ENCODE measurements around the gene MAP4K4.

- TF ChIP-seq CTCF (IDR thresholded peaks at IDR 0.05) (no peak), POLR2A (IDR thresholded peaks at IDR 0.05) (no peak)
These were observed 21.0 kb downstream of the MAP4K4 start for GRCh38 chr2:101718479-101718878.

Data from lower leg skin (tissue), 3 donors.